ENCODE results near the gene ZBTB17. TPM values are rescaled to one million over a fixed set of nuclear protein-coding genes. Genes with fewer than 3 reads are reported as not detected.
A peak's percentile ranks its signal among the peaks of the same experiment; 100 is the strongest.

The ZBTB17 gene
- total RNA-seq, 1 donor from 2014 or later: 23.9 TPM

GRCh38 chr1:15963968-15964648 lies 11.8 kb downstream of the ZBTB17 start:
- no peak for TF ChIP-seq CTCF (IDR thresholded peaks at IDR 0.05)
- H3K9me3 Mint-ChIP-seq (ENCODE audit: low read depth): no peaks in the 10 kb centered on the region
- peak overlapping the region; percentile 45 for H3K27ac Mint-ChIP-seq (ENCODE audit: unreplicated experiment)
- no peaks in the 10 kb centered on the region for H3K27me3 Mint-ChIP-seq (ENCODE audit: low read depth)
- H3K4me1 Mint-ChIP-seq (ENCODE audit: low read depth): peaks cover 39% of the 10 kb centered on the region
- DNase-seq (ENCODE audit: low spot score): no peak
- H3K4me3 Mint-ChIP-seq (ENCODE audit: unreplicated experiment): no peak overlapping the region
- peaks cover 3% of the 10 kb centered on the region for H3K36me3 Mint-ChIP-seq (ENCODE audit: low read depth)

- H3K9me3 Mint-ChIP-seq (ENCODE audit: low read depth): no peaks in the 10 kb centered on the region
- H3K27ac Mint-ChIP-seq (ENCODE audit: unreplicated experiment): peak overlapping the region; percentile 5
- peaks cover 46% of the 10 kb centered on the region for H3K4me1 Mint-ChIP-seq (ENCODE audit: low read depth)
- TF ChIP-seq CTCF (IDR thresholded peaks at IDR 0.05): no peak
- no peak for DNase-seq (ENCODE audit: low spot score)
- no peak overlapping the region for H3K4me3 Mint-ChIP-seq (ENCODE audit: unreplicated experiment)
- H3K36me3 Mint-ChIP-seq (ENCODE audit: low read depth): peaks cover 3% of the 10 kb centered on the region
- no peaks in the 10 kb centered on the region for H3K27me3 Mint-ChIP-seq (ENCODE audit: low read depth)
Observed at GRCh38 chr1:15963363-15963967, 12.4 kb downstream of the ZBTB17 start.

- no peak overlapping the region for H3K4me3 Mint-ChIP-seq (ENCODE audit: unreplicated experiment)
- no peaks in the 10 kb centered on the region for H3K9me3 Mint-ChIP-seq (ENCODE audit: low read depth)
- no peaks in the 10 kb centered on the region for H3K27me3 Mint-ChIP-seq (ENCODE audit: low read depth)
- H3K4me1 Mint-ChIP-seq (ENCODE audit: low read depth): peaks cover 52% of the 10 kb centered on the region
- DNase-seq (ENCODE audit: low spot score): no peak
- TF ChIP-seq CTCF (IDR thresholded peaks at IDR 0.05): no peak
- no peak overlapping the region for H3K27ac Mint-ChIP-seq (ENCODE audit: unreplicated experiment)
- no peaks in the 10 kb centered on the region for H3K36me3 Mint-ChIP-seq (ENCODE audit: low read depth)
Observed at GRCh38 chr1:15962671-15963362, 13.1 kb downstream of the ZBTB17 start.

- no peaks in the 10 kb centered on the region for H3K36me3 Mint-ChIP-seq (ENCODE audit: low read depth)
- DNase-seq (ENCODE audit: low spot score): no peak
- peaks cover 55% of the 10 kb centered on the region for H3K4me1 Mint-ChIP-seq (ENCODE audit: low read depth)
Observed at GRCh38 chr1:15962176-15962575, 13.7 kb downstream of the ZBTB17 start.

More at GRCh38 chr1:15962176-15962575, 13.7 kb downstream of the ZBTB17 start:
- Mint-ChIP-seq H3K27ac (ENCODE audit: unreplicated experiment) (no peak overlapping the region), H3K27me3 (ENCODE audit: low read depth) (no peaks in the 10 kb centered on the region), H3K4me3 (ENCODE audit: unreplicated experiment) (no peak overlapping the region), H3K9me3 (ENCODE audit: low read depth) (no peaks in the 10 kb centered on the region)
- no peak for TF ChIP-seq CTCF (IDR thresholded peaks at IDR 0.05)

Data from chondrocyte (in vitro differentiated cells).